SK-N-SH (cell line): ENCODE data around the gene ATP8A2. TPM values are rescaled to one million over a fixed set of nuclear protein-coding genes. Genes with fewer than 3 reads are reported as not detected.

ENCODE experiments used
- CTCF ChIA-PET: fragments of 300-600, 350-600 bp; formaldehyde crosslinking; extraction: SDS; loops from one replicate; lab custom pipeline; 2021; lab: Yijun Ruan, JAX
- POLR2A ChIA-PET: fragments of 350-600 bp; sonication (Branson Sonifier 250); formaldehyde crosslinking; extraction: SDS; loops from one replicate; lab custom pipeline; 2020; ENCODE audit warnings: antibody characterized with exemption, inconsistent platforms; lab: Yijun Ruan, JAX
- DNase-seq: peaks from one replicate; pipeline ENCODE4 v3.0.0; 2012
- H2AFZ ChIP-seq: fragments of 200-600 bp; sonication (generic); 2 replicates; pipeline ENCODE4 v1.8.1; 2016; ENCODE audit warnings: antibody characterized with exemption, mild to moderate bottlenecking, low read depth
- H3F3A ChIP-seq: fragments of 200-600 bp; sonication (generic); replicated peaks from 2 replicates; pipeline ENCODE3; 2016; ENCODE audit warnings: antibody characterized with exemption, mild to moderate bottlenecking; ENCODE audit not compliant: insufficient read depth
- H3K27ac ChIP-seq, 2 experiments: fragments of 200-500 bp in 1 of 2; fragments of 200-600 bp in 1 of 2; sonication (Bioruptor generic) in 1 of 2; sonication (generic), shearing (Covaris generic) in 1 of 2; 2 replicates each; pipeline versions ENCODE4 v1.5.1 to v1.6.1; 2014 to 2016; ENCODE audit warnings: low read depth in 2 of 2, inconsistent platforms in 1 of 2, low read length in 1 of 2, mild to moderate bottlenecking in 1 of 2, mixed read lengths in 1 of 2
- H3K27me3 ChIP-seq: fragments of 200-600 bp; sonication (generic), shearing (Covaris generic); 2 replicates; pipeline ENCODE4 v1.6.1; 2016; ENCODE audit warnings: mixed run types; ENCODE audit not compliant: insufficient read depth
- H3K36me3 ChIP-seq, 2 experiments: fragments of 200-500 bp in 1 of 2; fragments of 200-600 bp in 1 of 2; sonication (Bioruptor generic) in 1 of 2; sonication (generic) in 1 of 2; replicated peaks in 1 of 2; 2 replicates each; pipeline versions ENCODE3 to v1.5.1; 2014 to 2016; ENCODE audit warnings: low read length in 1 of 2, mild to moderate bottlenecking in 1 of 2; ENCODE audit not compliant: insufficient read depth in 2 of 2, control insufficient read depth in 1 of 2
- H3K4me1 ChIP-seq, 2 experiments: fragments of 200-500 bp in 1 of 2; fragments of 200-600 bp in 1 of 2; sonication (Bioruptor generic) in 1 of 2; sonication (generic), shearing (Covaris generic) in 1 of 2; 2 replicates each; pipeline versions ENCODE4 v1.5.1 to v1.6.1; 2014 to 2016; ENCODE audit warnings: low read depth in 1 of 2, low read length in 1 of 2, mixed run types in 1 of 2; ENCODE audit not compliant: insufficient read depth in 2 of 2, control insufficient read depth in 1 of 2
- H3K4me2 ChIP-seq: fragments of 200-600 bp; sonication (generic), shearing (Covaris generic); 2 replicates; pipeline ENCODE4 v1.6.1; 2017; ENCODE audit warnings: mixed run types
- H3K4me3 ChIP-seq, 2 experiments: fragments of 200-500 bp in 1 of 2; fragments of 200-600 bp in 1 of 2; sonication (Bioruptor generic) in 1 of 2; sonication (generic), shearing (Covaris generic) in 1 of 2; 2 replicates each; pipeline versions ENCODE4 v1.5.1 to v1.8.1; 2014 to 2016; ENCODE audit warnings: low read depth in 2 of 2, inconsistent platforms in 1 of 2, low read length in 1 of 2, mild to moderate bottlenecking in 1 of 2, mixed read lengths in 1 of 2, moderate library complexity in 1 of 2
- H3K79me2 ChIP-seq: fragments of 200-600 bp; sonication (generic); 2 replicates; pipeline ENCODE4 v1.8.1; 2017; ENCODE audit warnings: mild to moderate bottlenecking; ENCODE audit not compliant: insufficient read depth
- H3K9ac ChIP-seq: fragments of 200-600 bp; sonication (generic); 2 replicates; pipeline ENCODE4 v1.6.1; 2017; ENCODE audit warnings: mixed run types
- H3K9me2 ChIP-seq: fragments of 200-600 bp; sonication (generic); 2 replicates; pipeline ENCODE4 v1.6.1; 2017; ENCODE audit warnings: mixed run types
- H3K9me3 ChIP-seq: fragments of 200-600 bp; sonication (generic); 2 replicates; pipeline ENCODE4 v1.6.1; 2017; ENCODE audit warnings: mixed run types, mild to moderate bottlenecking, moderate library complexity
- H4K20me1 ChIP-seq: fragments of 200-600 bp; sonication (generic); 2 replicates; pipeline ENCODE4 v1.6.1; 2017; ENCODE audit warnings: mild to moderate bottlenecking, mixed run types; ENCODE audit not compliant: insufficient read depth
- CHD2 ChIP-seq: fragments of 150-350 bp; IDR thresholded peaks from 2 replicates; pipeline ENCODE4 v1.6.1; 2018; ENCODE audit warnings: low read length; ENCODE audit not compliant: partially characterized antibody
- CTCF ChIP-seq: fragments of 200-600 bp; sonication (generic); IDR thresholded peaks from 2 replicates; pipeline ENCODE4 v1.6.1; 2017; ENCODE audit warnings: antibody characterized with exemption, mild to moderate bottlenecking, moderate library complexity
- EP300 ChIP-seq, 2 experiments: IDR thresholded peaks; 2 replicates each; pipeline versions ENCODE4 v1.4.0 to v1.6.1; 2012; ENCODE audit warnings: borderline replicate concordance in 1 of 2, low read depth in 1 of 2, low read length in 1 of 2
- MEF2A ChIP-seq: IDR thresholded peaks from 2 replicates; pipeline ENCODE4 v1.4.0; 2012; ENCODE audit warnings: low read depth, borderline replicate concordance
- NRF1 ChIP-seq: IDR thresholded peaks from 2 replicates; pipeline ENCODE4 v1.6.1; 2012; ENCODE audit warnings: low read depth, mild to moderate bottlenecking, low read length
- POLR2AphosphoS5 ChIP-seq: IDR thresholded peaks from 2 replicates; pipeline ENCODE4 v1.6.1; 2012; ENCODE audit warnings: low read depth, low read length
- RCOR1 ChIP-seq: fragments of 150-350 bp; IDR thresholded peaks from 2 replicates; pipeline ENCODE4 v1.6.1; 2017; ENCODE audit warnings: antibody characterized with exemption, low read length
- RFX5 ChIP-seq: IDR thresholded peaks from 2 replicates; pipeline ENCODE4 v1.6.1; 2012; ENCODE audit warnings: mild to moderate bottlenecking, improper control_type of control experiment, low read length
- RXRA ChIP-seq: IDR thresholded peaks from 2 replicates; pipeline ENCODE4 v1.4.0; 2012; ENCODE audit warnings: low read depth, mild to moderate bottlenecking, borderline replicate concordance
- TAF1 ChIP-seq: IDR thresholded peaks from 2 replicates; pipeline ENCODE4 v1.6.1; 2012; ENCODE audit warnings: low read depth, mild to moderate bottlenecking, low read length, moderate library complexity, borderline replicate concordance
- TCF12 ChIP-seq: IDR thresholded peaks from 2 replicates; pipeline ENCODE4 v1.4.0; 2012
- TEAD4 ChIP-seq: IDR thresholded peaks from 2 replicates; pipeline ENCODE4 v1.4.0; 2012; ENCODE audit warnings: mild to moderate bottlenecking, borderline replicate concordance; ENCODE audit not compliant: insufficient read depth
- USF1 ChIP-seq: IDR thresholded peaks from 2 replicates; pipeline ENCODE4 v1.4.0; 2012; ENCODE audit warnings: low read depth, borderline replicate concordance
- YY1 ChIP-seq: IDR thresholded peaks from 2 replicates; pipeline ENCODE4 v1.4.0; 2012; ENCODE audit warnings: low read depth, mild to moderate bottlenecking
- WGBS: methylation state at CpG from one replicate; pipeline ENCODE4 v1.1.6; 2017; ENCODE audit warnings: low lambda C conversion rate; 5-methylcytosine and 5-hydroxymethylcytosine counted together
- polyA plus RNA-seq, 3 experiments: library from polyadenylated mRNA; depleted of rRNA; stranded (reverse); fragments of >200 nt; gene quantifications; 2 replicates each; pipeline ENCODE4 v1.2.3, GENCODE V29; 2012
- TF ChIP-seq, protein P1 (sequence below): IDR thresholded peaks from 2 replicates; pipeline ENCODE4 v1.4.0; 2012; ENCODE audit warnings: low read depth, borderline replicate concordance
- TF ChIP-seq, protein P2 (sequence below): IDR thresholded peaks from 2 replicates; pipeline ENCODE4; 2012

Gene ATP8A2
- polyA plus RNA-seq, 1 of the 3 experiments (the other 2 are of a cell fraction) = 0.02 TPM

GRCh38 chr13:25335856-25336255 lies 35.9 kb upstream of the ATP8A2 start:
- Histone ChIP-seq H3K36me3 (peaks cover 85 to 89% of the 10 kb centered on the region in 2 experiments), H3F3A (peaks cover 11% of the 10 kb centered on the region), H4K20me1 (no peaks in the 10 kb centered on the region), H3K4me2 (no peak overlapping the region), H3K4me3 (no peak overlapping the region), H3K79me2 (peaks cover 25% of the 10 kb centered on the region; the same call in 1 of the 2 replicates), H3K9ac (no peak overlapping the region), H3K27ac (peak overlapping the region in 1 of 2 experiments; percentile 19; a peak in 2 of 4 replicates), H3K9me2 (no peaks in the 10 kb centered on the region), H3K9me3 (no peaks in the 10 kb centered on the region), H2AFZ (no peak overlapping the region), H3K27me3 (no peaks in the 10 kb centered on the region), H3K4me1 (no peaks in the 10 kb centered on the region)
- ChIA-PET POLR2A (no interaction called here), CTCF (no interaction called here)
- WGBS = 65% methylated on average over 3 of the region's 3 CpGs
- TF ChIP-seq CHD2 (no peak), NRF1 (no peak), TCF12 (no peak), RCOR1 (no peak)
- DNase-seq = no peak

DNA sequence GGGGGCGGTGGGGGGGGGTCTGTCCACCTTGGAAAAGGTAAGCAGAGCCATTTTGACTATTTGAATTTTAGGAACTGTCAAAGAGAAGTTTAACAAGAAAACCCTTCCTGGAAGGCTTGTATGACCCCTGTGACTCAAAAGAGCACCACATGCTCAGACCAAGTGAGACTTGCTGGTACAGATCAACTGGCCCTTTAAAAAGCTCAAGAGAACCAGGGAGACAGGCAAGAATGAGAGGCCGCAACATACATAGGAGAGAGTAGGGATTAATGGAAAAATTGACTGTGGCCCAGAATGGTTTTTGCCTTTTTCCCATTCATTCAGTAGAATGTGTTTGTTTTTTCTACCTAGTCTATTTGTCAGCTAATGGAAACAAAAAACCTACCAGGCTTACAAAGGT lies 26.2 kb upstream of the ATP8A2 start:
- CTCF ChIA-PET = interaction anchor here (0.9 kb wide), 1 partner anchor 12 kb away, joined by 3 read pairs; no protein-coding TSS in a partner anchor
- no peak overlapping the region for H3K4me2 ChIP-seq
- no peak overlapping the region for H3K27ac ChIP-seq
- no peak overlapping the region for H3K4me3 ChIP-seq
- no peaks in the 10 kb centered on the region for H3K9me3 ChIP-seq
- H3K9me2 ChIP-seq = no peaks in the 10 kb centered on the region
- H3K79me2 ChIP-seq = no peaks in the 10 kb centered on the region
- DNase-seq = no peak
- no peaks in the 10 kb centered on the region for H3K4me1 ChIP-seq
- WGBS = 98% methylated on average over 2 of the region's 2 CpGs
- no peaks in the 10 kb centered on the region for H3K27me3 ChIP-seq
- TF ChIP-seq POLR2AphosphoS5 (0 out of 2 replicates have a peak, but pooled peaks have one; percentile 17), NRF1 (no peak)
- H4K20me1 ChIP-seq = no peaks in the 10 kb centered on the region
- no peak overlapping the region for H3K9ac ChIP-seq
- peaks cover 5% of the 10 kb centered on the region for H3F3A ChIP-seq
- POLR2A ChIA-PET = no interaction called here
- no peak overlapping the region for H2AFZ ChIP-seq
- H3K36me3 ChIP-seq = peaks cover 10 to 18% of the 10 kb centered on the region in 2 experiments

DNA sequence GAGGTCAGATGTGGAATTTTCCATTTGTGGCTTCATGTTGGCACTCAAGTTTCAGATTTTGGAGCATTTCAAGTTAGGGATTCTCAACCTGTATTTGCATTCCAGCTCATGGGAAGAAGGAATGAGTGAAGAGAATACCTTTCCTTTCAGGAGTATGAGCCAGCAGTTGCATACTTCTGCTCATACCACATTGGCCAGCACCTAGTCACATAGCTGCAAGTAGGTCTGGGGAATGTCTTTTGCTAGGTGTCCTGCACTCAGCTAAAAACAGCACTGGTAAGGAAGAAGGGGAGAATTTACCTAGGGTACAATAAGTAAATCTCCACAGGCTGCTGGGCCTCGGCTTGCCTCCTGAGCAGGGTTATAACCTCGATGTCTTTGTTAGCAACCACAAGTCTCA lies 24.6 kb upstream of the ATP8A2 start:
- Histone ChIP-seq H3F3A (peaks cover 5% of the 10 kb centered on the region), H3K9me2 (no peaks in the 10 kb centered on the region), H3K4me3 (no peak overlapping the region), H3K9me3 (no peaks in the 10 kb centered on the region), H3K4me1 (no peaks in the 10 kb centered on the region), H3K27me3 (no peaks in the 10 kb centered on the region), H2AFZ (no peak overlapping the region), H3K79me2 (no peaks in the 10 kb centered on the region), H3K4me2 (no peak overlapping the region), H3K36me3 (peaks cover 3 to 5% of the 10 kb centered on the region in 2 experiments), H3K9ac (no peak overlapping the region), H4K20me1 (no peaks in the 10 kb centered on the region), H3K27ac (no peak overlapping the region)
- ChIA-PET POLR2A (no interaction called here), CTCF (interaction anchor here (0.7 to 1.3 kb wide), 3 partner anchors 29 to 101 kb away, joined by 3 to 5 read pairs (median 3); no protein-coding TSS in a partner anchor)
- DNase-seq = no peak
- WGBS = 91% methylated on average over 2 of the region's 2 CpGs
- TF ChIP-seq TAF1 = no peak
- TF ChIP-seq, protein P1, sequence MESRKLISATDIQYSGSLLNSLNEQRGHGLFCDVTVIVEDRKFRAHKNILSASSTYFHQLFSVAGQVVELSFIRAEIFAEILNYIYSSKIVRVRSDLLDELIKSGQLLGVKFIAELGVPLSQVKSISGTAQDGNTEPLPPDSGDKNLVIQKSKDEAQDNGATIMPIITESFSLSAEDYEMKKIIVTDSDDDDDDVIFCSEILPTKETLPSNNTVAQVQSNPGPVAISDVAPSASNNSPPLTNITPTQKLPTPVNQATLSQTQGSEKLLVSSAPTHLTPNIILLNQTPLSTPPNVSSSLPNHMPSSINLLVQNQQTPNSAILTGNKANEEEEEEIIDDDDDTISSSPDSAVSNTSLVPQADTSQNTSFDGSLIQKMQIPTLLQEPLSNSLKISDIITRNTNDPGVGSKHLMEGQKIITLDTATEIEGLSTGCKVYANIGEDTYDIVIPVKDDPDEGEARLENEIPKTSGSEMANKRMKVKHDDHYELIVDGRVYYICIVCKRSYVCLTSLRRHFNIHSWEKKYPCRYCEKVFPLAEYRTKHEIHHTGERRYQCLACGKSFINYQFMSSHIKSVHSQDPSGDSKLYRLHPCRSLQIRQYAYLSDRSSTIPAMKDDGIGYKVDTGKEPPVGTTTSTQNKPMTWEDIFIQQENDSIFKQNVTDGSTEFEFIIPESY = no peak
- no peak for TF ChIP-seq EP300 (IDR thresholded peaks at IDR 0.05; ENCODE audit: borderline replicate concordance in 1 of 2, low read depth in 1 of 2, low read length in 1 of 2)
- TF ChIP-seq, protein P2, sequence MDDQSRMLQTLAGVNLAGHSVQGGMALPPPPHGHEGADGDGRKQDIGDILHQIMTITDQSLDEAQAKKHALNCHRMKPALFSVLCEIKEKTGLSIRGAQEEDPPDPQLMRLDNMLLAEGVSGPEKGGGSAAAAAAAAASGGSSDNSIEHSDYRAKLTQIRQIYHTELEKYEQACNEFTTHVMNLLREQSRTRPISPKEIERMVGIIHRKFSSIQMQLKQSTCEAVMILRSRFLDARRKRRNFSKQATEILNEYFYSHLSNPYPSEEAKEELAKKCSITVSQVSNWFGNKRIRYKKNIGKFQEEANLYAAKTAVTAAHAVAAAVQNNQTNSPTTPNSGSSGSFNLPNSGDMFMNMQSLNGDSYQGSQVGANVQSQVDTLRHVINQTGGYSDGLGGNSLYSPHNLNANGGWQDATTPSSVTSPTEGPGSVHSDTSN = no peak
- TF ChIP-seq CTCF = no peak
- no peak for TF ChIP-seq USF1
- no peak for TF ChIP-seq TEAD4
- TF ChIP-seq MEF2A = no peak
- TF ChIP-seq YY1 = no peak
- no peak for TF ChIP-seq RXRA
- TF ChIP-seq RFX5 = no peak
